IPS DF 19.7 (cell line): Measurements from ENCODE around the gene HIVEP3.
"Not testable (repeated sequence)": the region's sequence is repeated elsewhere in the genome, so short reads cannot be mapped to it uniquely, and the experiment has no call there.

Experiments
- DNase-seq: peaks from one replicate; pipeline ENCODE4 v3.0.0-alpha.2; 2013; ENCODE audit warnings: low read depth, low spot score

Gene HIVEP3

GRCh38 chr1:41562328-41562727 is 356.4 kb downstream of the HIVEP3 start:
- DNase-seq = no peak

- no peak for DNase-seq
These were observed 357.8 kb downstream of the HIVEP3 start for GRCh38 chr1:41560931-41561330.

- no peak for DNase-seq
These were observed 358.2 kb downstream of the HIVEP3 start for GRCh38 chr1:41560496-41560895.

GRCh38 chr1:41559331-41559730 is 359.4 kb downstream of the HIVEP3 start:
- no peak for DNase-seq

GRCh38 chr1:41558761-41559171 is 360.0 kb downstream of the HIVEP3 start:
- no peak for DNase-seq

- DNase-seq = no peak
These were observed 360.8 kb downstream of the HIVEP3 start for GRCh38 chr1:41557751-41558455.

- DNase-seq = not testable (repeated sequence)
These were observed 364.0 kb downstream of the HIVEP3 start for GRCh38 chr1:41554746-41555145.

- DNase-seq = no peak
These were observed 370.8 kb downstream of the HIVEP3 start for GRCh38 chr1:41547781-41548560.

- no peak for DNase-seq
These were observed 371.4 kb downstream of the HIVEP3 start for GRCh38 chr1:41547336-41547735.

GRCh38 chr1:41546833-41547135 is 371.9 kb downstream of the HIVEP3 start:
- no peak for DNase-seq

- DNase-seq = no peak
These were observed 372.5 kb downstream of the HIVEP3 start for GRCh38 chr1:41545996-41546832.

GRCh38 chr1:41542196-41542930 is 376.4 kb downstream of the HIVEP3 start:
- no peak for DNase-seq

- DNase-seq = no peak
These were observed 377.1 kb downstream of the HIVEP3 start for GRCh38 chr1:41541592-41541952.

GRCh38 chr1:41540886-41541591 is 377.7 kb downstream of the HIVEP3 start:
- DNase-seq = no peak

GRCh38 chr1:41539999-41540398 is 378.7 kb downstream of the HIVEP3 start:
- DNase-seq = no peak

GRCh38 chr1:41539418-41539805 is 379.3 kb downstream of the HIVEP3 start:
- no peak for DNase-seq

- no peak for DNase-seq
These were observed 379.8 kb downstream of the HIVEP3 start for GRCh38 chr1:41538741-41539417.

GRCh38 chr1:41537788-41538351 is 380.9 kb downstream of the HIVEP3 start:
- DNase-seq = no peak

- no peak for DNase-seq
These were observed 381.5 kb downstream of the HIVEP3 start for GRCh38 chr1:41537251-41537650.

- DNase-seq = no peak
These were observed 382.3 kb downstream of the HIVEP3 start for GRCh38 chr1:41536361-41536802.
